ENCODE measurements around the gene SRGAP3.

SRGAP3 gene

GRCh38 chr3:9104121-9104520 lies 145.3 kb downstream of the SRGAP3 start:
- no peak for TF ChIP-seq ZNF132 (tag by site-specific recombination; IDR thresholded peaks at IDR 0.05; ENCODE audit: borderline replicate concordance)

DNA sequence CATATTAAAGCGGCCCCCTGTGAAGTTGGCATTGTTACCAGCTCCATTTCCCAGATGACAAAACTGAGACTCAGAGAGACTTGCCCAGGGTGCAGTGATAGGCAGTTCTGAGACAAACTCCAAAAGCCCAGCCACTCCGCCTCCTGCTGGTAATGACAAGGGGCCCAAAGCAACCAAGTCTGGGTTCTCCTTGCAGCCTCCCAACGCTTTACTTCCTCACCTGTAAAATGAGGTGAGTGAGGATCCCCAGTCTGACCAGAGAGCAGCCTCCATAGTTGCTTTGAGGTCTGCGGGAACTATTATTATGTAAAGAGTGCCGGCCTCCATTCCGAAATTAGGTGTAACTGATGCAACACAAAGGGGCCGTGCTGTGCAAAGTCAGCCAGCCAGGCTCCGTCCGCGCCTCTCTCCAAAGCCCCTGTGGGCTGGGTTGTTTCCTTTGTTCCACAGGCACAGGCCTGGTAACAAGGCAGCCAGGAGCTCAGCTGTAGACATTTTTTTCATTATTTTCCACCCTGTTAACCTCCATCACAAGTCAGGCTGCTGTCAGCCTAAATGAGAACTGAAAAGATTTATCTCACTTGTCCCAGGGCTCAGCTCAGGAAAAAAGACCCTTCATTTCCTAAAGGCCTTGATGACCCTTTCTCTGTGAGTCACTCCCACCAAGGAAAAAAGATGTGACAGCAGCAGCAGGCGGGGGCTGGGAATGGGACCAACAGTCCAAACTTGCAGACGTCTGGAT lies 147.0 kb downstream of the SRGAP3 start:
- Histone ChIP-seq H3K4me3 (ENCODE audit: low read depth, low read length) (no peak overlapping the region), H3K36me3 (ENCODE audit: control insufficient read depth in 2 of 2, insufficient read depth in 1 of 2, low read length in 2 of 2) (no peaks in the 10 kb centered on the region), H3K4me1 (ENCODE audit: control insufficient read depth, insufficient read depth, low read length) (peaks cover 3% of the 10 kb centered on the region; the same call in 1 of the 2 replicates), H3K27ac (ENCODE audit: extremely low read depth, low read depth, low read length) (no peak overlapping the region), H3K9me3 (ENCODE audit: control insufficient read depth, insufficient read depth, low read depth, low read length) (no peaks in the 10 kb centered on the region)
- TF ChIP-seq TCF7L2 (IDR thresholded peaks at IDR 0.05; ENCODE audit: borderline replicate concordance, low read depth, low read length) (no peak), WT1 (tag by site-specific recombination; IDR thresholded peaks at IDR 0.05) (no peak), KLF1 (tag by site-specific recombination; IDR thresholded peaks at IDR 0.05) (no peak), ZNF513 (tag by site-specific recombination; IDR thresholded peaks at IDR 0.05) (no peak), ZNF776 (tag by site-specific recombination; IDR thresholded peaks at IDR 0.05; ENCODE audit: borderline replicate concordance) (no peak), ZNF416 (tag by site-specific recombination; IDR thresholded peaks at IDR 0.05) (no peak), ZNF48 (tag by site-specific recombination; IDR thresholded peaks at IDR 0.05) (no peak), ZNF585B (tag by site-specific recombination; IDR thresholded peaks at IDR 0.05) (no peak), ZNF26 (tag by site-specific recombination; IDR thresholded peaks at IDR 0.05) (no peak), ZNF10 (tag by site-specific recombination; IDR thresholded peaks at IDR 0.05) (no peak)
- TF ChIP-seq, protein P1, sequence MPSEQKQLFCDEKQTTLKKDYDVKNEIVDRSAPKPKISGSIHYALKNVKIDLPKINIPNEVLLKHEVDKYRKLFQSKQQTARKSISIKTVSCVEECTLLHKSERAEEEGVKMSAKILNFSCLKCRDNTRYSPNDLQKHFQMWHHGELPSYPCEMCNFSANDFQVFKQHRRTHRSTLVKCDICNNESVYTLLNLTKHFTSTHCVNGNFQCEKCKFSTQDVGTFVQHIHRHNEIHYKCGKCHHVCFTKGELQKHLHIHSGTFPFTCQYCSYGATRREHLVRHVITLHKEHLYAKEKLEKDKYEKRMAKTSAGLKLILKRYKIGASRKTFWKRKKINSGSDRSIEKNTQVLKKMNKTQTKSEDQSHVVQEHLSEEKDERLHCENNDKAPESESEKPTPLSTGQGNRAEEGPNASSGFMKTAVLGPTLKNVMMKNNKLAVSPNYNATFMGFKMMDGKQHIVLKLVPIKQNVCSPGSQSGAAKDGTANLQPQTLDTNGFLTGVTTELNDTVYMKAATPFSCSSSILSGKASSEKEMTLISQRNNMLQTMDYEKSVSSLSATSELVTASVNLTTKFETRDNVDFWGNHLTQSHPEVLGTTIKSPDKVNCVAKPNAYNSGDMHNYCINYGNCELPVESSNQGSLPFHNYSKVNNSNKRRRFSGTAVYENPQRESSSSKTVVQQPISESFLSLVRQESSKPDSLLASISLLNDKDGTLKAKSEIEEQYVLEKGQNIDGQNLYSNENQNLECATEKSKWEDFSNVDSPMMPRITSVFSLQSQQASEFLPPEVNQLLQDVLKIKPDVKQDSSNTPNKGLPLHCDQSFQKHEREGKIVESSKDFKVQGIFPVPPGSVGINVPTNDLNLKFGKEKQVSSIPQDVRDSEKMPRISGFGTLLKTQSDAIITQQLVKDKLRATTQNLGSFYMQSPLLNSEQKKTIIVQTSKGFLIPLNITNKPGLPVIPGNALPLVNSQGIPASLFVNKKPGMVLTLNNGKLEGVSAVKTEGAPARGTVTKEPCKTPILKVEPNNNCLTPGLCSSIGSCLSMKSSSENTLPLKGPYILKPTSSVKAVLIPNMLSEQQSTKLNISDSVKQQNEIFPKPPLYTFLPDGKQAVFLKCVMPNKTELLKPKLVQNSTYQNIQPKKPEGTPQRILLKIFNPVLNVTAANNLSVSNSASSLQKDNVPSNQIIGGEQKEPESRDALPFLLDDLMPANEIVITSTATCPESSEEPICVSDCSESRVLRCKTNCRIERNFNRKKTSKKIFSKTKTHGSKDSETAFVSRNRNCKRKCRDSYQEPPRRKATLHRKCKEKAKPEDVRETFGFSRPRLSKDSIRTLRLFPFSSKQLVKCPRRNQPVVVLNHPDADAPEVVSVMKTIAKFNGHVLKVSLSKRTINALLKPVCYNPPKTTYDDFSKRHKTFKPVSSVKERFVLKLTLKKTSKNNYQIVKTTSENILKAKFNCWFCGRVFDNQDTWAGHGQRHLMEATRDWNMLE (tag by site-specific recombination; conservative IDR thresholded peaks at IDR 0.05; ENCODE audit: low read depth): no peak
- TF ChIP-seq, protein P2, sequence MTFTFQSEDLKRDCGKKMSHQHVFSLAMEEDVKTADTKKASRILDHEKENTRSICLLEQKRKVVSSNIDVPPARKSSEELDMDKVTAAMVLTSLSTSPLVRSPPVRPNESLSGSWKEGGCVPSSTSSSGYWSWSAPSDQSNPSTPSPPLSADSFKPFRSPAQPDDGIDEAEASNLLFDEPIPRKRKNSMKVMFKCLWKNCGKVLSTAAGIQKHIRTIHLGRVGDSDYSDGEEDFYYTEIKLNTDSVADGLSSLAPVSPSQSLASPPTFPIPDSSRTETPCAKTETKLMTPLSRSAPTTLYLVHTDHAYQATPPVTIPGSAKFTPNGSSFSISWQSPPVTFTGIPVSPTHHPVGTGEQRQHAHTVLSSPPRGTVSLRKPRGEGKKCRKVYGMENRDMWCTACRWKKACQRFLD (tag by site-specific recombination; IDR thresholded peaks at IDR 0.05): no peak
- POLR2A ChIA-PET: no interaction called here
- CTCF ChIA-PET: interaction anchor here (0.6 to 1.1 kb wide), 3 partner anchors 31 to 401 kb away, joined by 3 read pairs; no protein-coding TSS in a partner anchor

More at GRCh38 chr3:9104121-9104520, 145.3 kb downstream of the SRGAP3 start:
- Histone ChIP-seq H3K27ac (ENCODE audit: extremely low read depth, low read depth, low read length) (no peak overlapping the region), H3K4me1 (ENCODE audit: control insufficient read depth, insufficient read depth, low read length) (peaks cover 3% of the 10 kb centered on the region; the same call in 1 of the 2 replicates), H3K9me3 (ENCODE audit: control insufficient read depth, insufficient read depth, low read depth, low read length) (no peaks in the 10 kb centered on the region), H3K4me3 (ENCODE audit: low read depth, low read length) (no peak overlapping the region), H3K36me3 (ENCODE audit: control insufficient read depth in 2 of 2, insufficient read depth in 1 of 2, low read length in 2 of 2) (no peaks in the 10 kb centered on the region)
- CTCF ChIA-PET: interaction anchor here (0.6 to 1.0 kb wide), 2 partner anchors 8 to 853 kb away, joined by 3 to 5 read pairs; no protein-coding TSS in a partner anchor
- POLR2A ChIA-PET: no interaction called here
